GM21529 (cell line): ENCODE measurements around the gene RFX7.
"Not testable (repeated sequence)": the region's sequence is repeated elsewhere in the genome, so short reads cannot be mapped to it uniquely, and the experiment has no call there.

Experiments
- ATAC-seq: cut with Tn5 transposase; IDR thresholded peaks from one replicate; pipeline ENCODE4 v1.9.1; 2021; ENCODE audit not compliant: unreplicated experiment

The RFX7 gene

GRCh38 chr15:56207711-56208110, 36.0 kb downstream of the RFX7 start:
- ATAC-seq: no peak

GRCh38 chr15:56207092-56207491, 36.6 kb downstream of the RFX7 start:
- peak; percentile 47 for ATAC-seq

- ATAC-seq: no peak
These were observed 38.4 kb downstream of the RFX7 start for GRCh38 chr15:56205061-56205876.

- ATAC-seq: not testable (repeated sequence)
These were observed 40.3 kb downstream of the RFX7 start for GRCh38 chr15:56203312-56203922.

GRCh38 chr15:56202701-56203100, 41.0 kb downstream of the RFX7 start:
- ATAC-seq: no peak

GRCh38 chr15:56199038-56199437, 44.6 kb downstream of the RFX7 start:
- ATAC-seq: peak; percentile 71

- no peak for ATAC-seq
These were observed 49.6 kb downstream of the RFX7 start for GRCh38 chr15:56194035-56194434.

- ATAC-seq: no peak
These were observed 50.8 kb downstream of the RFX7 start for GRCh38 chr15:56192659-56193442.

GRCh38 chr15:56187665-56188064, 56.0 kb downstream of the RFX7 start:
- ATAC-seq: no peak

- no peak for ATAC-seq
These were observed 57.7 kb downstream of the RFX7 start for GRCh38 chr15:56185980-56186379.

- ATAC-seq: no peak
These were observed 59.2 kb downstream of the RFX7 start for GRCh38 chr15:56184516-56184915.

GRCh38 chr15:56180851-56181250, 62.8 kb downstream of the RFX7 start:
- ATAC-seq: no peak

- no peak for ATAC-seq
These were observed 66.7 kb downstream of the RFX7 start for GRCh38 chr15:56176996-56177395.

- ATAC-seq: no peak
These were observed 67.9 kb downstream of the RFX7 start for GRCh38 chr15:56175788-56176187.

- no peak for ATAC-seq
These were observed 69.0 kb downstream of the RFX7 start for GRCh38 chr15:56174649-56175048.

GRCh38 chr15:56168394-56168793, 75.3 kb downstream of the RFX7 start:
- no peak for ATAC-seq

- ATAC-seq: no peak
These were observed 78.4 kb downstream of the RFX7 start for GRCh38 chr15:56165234-56165633.

- ATAC-seq: no peak
These were observed 82.7 kb downstream of the RFX7 start for GRCh38 chr15:56160966-56161365.

- no peak for ATAC-seq
These were observed 86.8 kb downstream of the RFX7 start for GRCh38 chr15:56156877-56157276.

- ATAC-seq: not testable (repeated sequence)
These were observed 88.4 kb downstream of the RFX7 start for GRCh38 chr15:56155278-56155677.

GRCh38 chr15:56154768-56155167, 88.9 kb downstream of the RFX7 start:
- ATAC-seq: not testable (repeated sequence)

- no peak for ATAC-seq
These were observed 93.5 kb downstream of the RFX7 start for GRCh38 chr15:56150204-56150603.
